ENCODE data around the gene GID8. TPM values are rescaled to one million over a fixed set of nuclear protein-coding genes. Genes with fewer than 3 reads are reported as not detected.

GID8 gene
- total and polyA plus RNA-seq, 2 of the 13 experiments (the other 11 are each of a cell fraction or from before 2014, with no cell fraction given): 39.6 to 59.8 TPM

DNA sequence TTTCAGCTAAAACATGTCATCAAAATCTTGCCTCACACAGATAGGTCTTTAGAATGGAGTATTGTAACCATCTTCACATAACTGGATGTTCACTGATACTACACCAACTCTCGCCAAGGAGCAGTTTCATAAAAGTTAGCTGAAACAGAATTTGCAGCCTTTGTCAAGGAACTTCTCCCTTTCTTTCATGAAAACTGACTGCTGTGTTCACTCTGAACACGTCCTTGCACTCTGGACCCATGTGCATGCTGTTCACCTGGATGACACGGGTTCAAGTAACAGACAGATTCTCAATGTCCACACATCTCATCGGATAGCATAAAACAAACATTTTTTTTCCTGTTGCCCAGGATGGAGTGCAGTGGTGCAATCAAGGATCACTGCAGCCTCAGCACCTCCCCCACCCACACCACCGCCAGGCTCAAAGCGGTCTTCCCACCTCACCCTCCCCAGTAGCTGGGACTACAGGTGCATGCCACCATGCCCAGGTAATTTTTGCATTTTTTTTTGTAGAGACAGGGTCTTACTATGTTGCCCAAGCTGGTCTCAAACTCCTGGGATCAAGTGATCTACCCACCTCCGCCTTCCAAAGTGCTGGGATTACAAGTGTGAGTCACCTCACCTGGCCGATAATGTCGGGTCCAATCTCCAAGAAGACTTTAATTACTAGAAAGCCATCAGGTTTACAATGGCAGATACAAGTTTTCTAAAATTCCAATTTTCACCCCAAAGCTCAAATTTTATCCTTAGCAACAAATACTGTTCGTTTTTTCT, 21.1 kb upstream of the GID8 start (continued):
- TF ChIP-seq ZBED4 (CRISPR knock-in tag; IDR thresholded peaks at IDR 0.05; ENCODE audit: borderline replicate concordance): peak; percentile 42; the same call in 1 of the 2 replicates
- no peak for TF ChIP-seq ZNF513 (CRISPR knock-in tag; conservative IDR thresholded peaks at IDR 0.05)
- TF ChIP-seq AGO2 (optimal IDR thresholded peaks at IDR 0.05; ENCODE audit: low read depth, low read length): no peak
- TF ChIP-seq NFYB (CRISPR knock-in tag; IDR thresholded peaks at IDR 0.05): no peak
- TF ChIP-seq ZNF343 (CRISPR knock-in tag; IDR thresholded peaks at IDR 0.05): peak; percentile 85; the same call in 1 of the 2 replicates
- no peak for TF ChIP-seq ZNF816 (CRISPR knock-in tag; IDR thresholded peaks at IDR 0.05; ENCODE audit: borderline replicate concordance)
- TF ChIP-seq RERE (CRISPR knock-in tag; IDR thresholded peaks at IDR 0.05; ENCODE audit: low read depth): peak; percentile 84; the same call in 1 of the 2 replicates
- TF ChIP-seq ZNF317 (CRISPR knock-in tag; IDR thresholded peaks at IDR 0.05): peak; percentile 86
- TF ChIP-seq, protein P1, sequence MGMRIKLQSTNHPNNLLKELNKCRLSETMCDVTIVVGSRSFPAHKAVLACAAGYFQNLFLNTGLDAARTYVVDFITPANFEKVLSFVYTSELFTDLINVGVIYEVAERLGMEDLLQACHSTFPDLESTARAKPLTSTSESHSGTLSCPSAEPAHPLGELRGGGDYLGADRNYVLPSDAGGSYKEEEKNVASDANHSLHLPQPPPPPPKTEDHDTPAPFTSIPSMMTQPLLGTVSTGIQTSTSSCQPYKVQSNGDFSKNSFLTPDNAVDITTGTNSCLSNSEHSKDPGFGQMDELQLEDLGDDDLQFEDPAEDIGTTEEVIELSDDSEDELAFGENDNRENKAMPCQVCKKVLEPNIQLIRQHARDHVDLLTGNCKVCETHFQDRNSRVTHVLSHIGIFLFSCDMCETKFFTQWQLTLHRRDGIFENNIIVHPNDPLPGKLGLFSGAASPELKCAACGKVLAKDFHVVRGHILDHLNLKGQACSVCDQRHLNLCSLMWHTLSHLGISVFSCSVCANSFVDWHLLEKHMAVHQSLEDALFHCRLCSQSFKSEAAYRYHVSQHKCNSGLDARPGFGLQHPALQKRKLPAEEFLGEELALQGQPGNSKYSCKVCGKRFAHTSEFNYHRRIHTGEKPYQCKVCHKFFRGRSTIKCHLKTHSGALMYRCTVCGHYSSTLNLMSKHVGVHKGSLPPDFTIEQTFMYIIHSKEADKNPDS (CRISPR knock-in tag; IDR thresholded peaks at IDR 0.05): peak; percentile 99
- TF ChIP-seq FOXO4 (CRISPR knock-in tag; conservative IDR thresholded peaks at IDR 0.05): peak; percentile 97; the same call in 1 of the 2 replicates
- TF ChIP-seq ZBTB3 (CRISPR knock-in tag; IDR thresholded peaks at IDR 0.05; ENCODE audit: borderline replicate concordance, low read depth): peak; percentile 87
- peak; percentile 99 for TF ChIP-seq ZNF3 (CRISPR knock-in tag; IDR thresholded peaks at IDR 0.05)
- no peak for TF ChIP-seq ZBTB1 (CRISPR knock-in tag; IDR thresholded peaks at IDR 0.05; ENCODE audit: borderline replicate concordance)
- TF ChIP-seq NFRKB (IDR thresholded peaks at IDR 0.05): no peak
